Activated CD4-positive, alpha-beta T cell treated with anti-CD3 and anti-CD28 coated beads for 48 hours (primary cell): ENCODE data around the gene HOXA3.

Experiments
- DNase-seq: peaks from one replicate; pipeline ENCODE4 v3.0.0-alpha.2; 2020

Gene HOXA3

DNA sequence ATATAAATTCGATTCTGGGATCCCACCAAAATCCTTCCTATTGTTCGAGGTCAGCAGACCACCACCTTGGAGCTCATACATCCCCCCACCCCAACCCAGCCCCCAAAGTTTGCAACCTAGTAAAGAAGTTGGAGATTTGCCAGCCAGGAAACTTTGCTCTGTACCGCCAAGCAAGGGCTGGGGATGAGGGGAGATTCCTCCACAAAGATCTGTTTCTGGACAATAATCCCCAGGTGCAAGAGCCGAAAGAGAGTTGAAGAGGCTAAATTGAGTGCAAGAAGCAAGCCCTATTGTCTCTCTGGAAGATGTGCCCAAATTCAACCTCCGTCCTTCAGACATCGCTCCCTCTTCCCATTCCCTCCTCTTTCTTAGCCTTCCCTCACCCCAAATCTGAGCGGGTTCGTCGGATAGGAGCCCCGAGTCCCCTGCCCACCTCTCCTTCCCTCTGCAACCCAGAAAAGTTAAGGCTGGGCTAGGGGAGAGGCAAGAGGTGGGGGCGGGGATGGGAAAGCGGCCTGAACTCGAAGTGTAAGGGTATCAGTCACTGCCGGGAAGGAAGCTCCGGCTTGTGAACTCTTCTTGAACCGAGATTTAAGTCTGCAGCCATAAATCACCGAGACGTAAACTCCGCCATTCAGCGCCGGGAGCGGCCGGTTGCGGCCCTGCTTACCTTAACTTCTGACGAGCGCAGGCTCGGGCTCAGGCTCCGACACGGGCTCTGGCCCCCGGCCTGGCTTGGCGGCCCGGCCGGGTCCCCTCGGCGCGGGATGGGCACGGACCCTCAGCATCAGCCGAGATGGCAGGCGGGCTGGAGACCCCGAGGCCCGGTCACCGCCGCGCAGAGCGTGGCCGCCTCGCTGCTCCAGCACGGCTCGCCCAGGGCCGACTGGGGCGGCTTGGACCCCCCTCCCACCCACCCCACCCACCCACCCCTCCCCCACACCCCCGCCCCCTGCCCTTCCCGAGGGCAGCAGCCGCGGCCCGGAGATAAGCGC is 39.1 kb downstream of the HOXA3 start:
- DNase-seq = no peak

GRCh38 chr7:27112361-27112760 is 40.0 kb downstream of the HOXA3 start:
- DNase-seq = no peak

DNA sequence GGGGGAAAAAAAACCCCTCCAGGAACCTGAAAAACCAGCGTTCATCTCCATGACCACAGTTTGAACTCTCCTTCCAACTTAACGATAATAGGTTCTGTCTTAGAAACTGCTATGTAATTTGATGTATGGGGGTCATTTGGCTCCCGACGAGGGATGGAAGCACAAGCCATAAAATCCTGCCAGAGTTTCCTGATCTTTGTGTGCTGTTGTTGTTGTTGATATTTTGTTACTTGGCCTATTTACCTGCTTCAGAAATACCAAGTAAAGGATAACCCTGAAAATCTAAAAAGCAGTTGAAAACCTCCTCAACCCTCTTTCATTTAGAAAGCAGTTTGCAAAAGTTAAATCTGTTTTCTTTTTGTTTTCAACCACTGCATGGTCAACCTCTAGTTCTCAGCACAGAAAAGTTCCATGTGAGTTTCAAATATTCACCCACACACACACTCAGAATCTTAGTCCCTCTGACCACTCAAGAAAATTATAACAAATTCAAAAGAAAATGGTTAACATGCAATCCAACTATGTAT is 40.6 kb downstream of the HOXA3 start:
- no peak for DNase-seq

DNA sequence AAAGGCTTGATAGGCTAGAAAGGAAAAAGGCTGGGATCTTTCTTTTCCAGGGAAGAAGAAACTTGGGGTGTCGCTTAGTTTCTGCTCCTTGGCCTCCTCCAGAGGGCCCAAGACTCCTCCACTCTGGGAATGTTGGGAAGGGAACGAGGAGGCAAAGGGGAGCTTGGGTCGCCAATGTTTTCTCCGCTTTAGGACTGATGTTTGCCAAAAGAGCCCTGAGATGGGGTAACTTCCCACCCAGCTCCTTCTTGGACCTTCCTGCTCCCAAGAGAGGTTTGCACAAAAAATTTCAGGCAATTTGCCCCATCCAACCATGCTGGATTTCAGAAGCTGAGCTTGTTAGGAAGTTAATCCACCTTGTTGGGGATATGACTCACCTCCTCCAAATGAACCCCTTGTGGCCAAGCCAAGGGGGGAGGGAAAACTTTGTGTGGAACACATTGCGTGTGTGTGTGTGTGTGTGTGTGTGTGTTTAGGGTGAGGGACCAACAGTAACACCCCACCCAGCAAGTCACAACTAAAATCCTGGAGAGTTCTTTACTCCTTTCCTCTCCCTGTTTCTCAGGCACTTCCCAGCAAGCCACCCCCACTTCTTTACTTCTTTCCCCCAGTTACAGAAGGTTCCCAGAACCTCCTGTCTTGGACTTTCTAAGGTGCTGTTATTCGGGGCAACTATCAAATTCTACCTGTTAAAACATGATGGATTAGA is 41.2 kb downstream of the HOXA3 start:
- DNase-seq = no peak

- no peak for DNase-seq
Measured at GRCh38 chr7:27110186-27111031, 42.0 kb downstream of the HOXA3 start.

DNA sequence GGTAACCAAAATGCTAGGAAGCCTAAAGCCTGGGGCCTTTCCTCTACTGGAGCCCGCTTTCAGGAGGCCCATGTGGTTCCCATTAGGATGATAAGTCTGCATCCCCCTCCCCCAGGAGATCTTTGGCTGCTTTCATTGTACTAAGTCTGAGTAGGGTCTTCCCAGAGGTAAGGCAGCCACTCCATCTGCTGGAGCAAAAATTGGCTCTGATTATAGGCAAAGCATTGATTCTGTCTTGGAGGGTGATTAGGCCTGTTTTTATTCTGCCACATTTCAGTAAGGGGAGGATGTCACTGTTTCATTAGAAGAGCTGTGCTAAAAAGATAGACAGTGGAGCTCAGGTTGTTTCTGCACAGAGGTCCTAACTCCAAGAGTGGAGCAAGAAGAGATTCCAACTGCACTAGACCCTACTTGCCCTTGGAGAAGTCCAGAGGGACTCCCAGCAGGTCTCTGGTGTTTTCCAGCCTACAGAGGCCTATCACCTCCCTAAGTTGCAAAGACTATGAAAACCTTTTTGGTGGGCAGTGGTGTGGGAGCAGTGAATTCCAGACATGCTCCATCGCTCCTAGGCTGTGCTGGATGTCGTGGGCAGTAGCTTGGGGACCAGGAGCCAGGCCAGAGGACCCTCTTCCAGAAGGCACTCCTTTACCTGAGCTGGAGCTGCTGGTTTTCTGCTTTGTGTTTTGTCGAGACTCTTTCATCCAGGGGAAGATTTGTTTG is 42.8 kb downstream of the HOXA3 start:
- no peak for DNase-seq

- DNase-seq = no peak
Measured at GRCh38 chr7:27108390-27109127, 43.8 kb downstream of the HOXA3 start.

- DNase-seq = no peak
Measured at GRCh38 chr7:27107391-27108381, 44.7 kb downstream of the HOXA3 start.

- no peak for DNase-seq
Measured at GRCh38 chr7:27106901-27107240, 45.5 kb downstream of the HOXA3 start.

DNA sequence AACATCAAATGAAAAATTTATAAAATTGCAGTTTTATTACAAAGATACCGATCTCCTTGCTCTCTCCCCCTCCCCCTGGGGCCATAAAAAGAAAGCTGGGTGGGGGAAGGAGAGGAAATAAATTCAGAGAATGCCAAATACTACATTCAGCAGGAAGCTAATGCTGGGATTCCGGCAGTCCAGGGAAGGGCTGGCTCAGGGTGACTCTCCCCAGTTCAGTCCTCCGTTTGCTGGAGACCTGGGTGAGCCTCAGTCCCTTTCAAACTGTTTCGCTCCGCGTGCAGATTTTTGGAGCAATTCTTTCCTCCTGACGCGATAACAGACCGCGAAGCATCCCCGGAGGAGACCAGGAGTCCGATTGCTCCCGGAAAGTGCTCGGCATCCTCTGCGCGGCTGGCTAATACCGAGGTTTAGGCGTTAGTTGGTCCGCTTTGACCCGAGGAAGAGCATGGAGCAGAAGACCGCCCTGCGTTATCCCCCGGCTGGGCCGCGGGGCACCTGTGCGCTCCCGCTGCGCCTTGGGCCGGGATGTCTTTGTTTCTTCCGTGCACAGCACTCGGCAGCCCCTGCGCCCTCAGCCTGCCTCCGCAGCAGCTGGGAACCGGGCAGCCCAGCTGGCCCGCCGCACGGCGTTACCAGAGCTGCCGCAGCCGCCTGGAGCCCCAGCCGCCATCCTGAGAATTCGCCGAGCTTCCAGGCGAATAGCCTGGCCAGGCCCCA is 46.0 kb downstream of the HOXA3 start:
- no peak for DNase-seq

DNA sequence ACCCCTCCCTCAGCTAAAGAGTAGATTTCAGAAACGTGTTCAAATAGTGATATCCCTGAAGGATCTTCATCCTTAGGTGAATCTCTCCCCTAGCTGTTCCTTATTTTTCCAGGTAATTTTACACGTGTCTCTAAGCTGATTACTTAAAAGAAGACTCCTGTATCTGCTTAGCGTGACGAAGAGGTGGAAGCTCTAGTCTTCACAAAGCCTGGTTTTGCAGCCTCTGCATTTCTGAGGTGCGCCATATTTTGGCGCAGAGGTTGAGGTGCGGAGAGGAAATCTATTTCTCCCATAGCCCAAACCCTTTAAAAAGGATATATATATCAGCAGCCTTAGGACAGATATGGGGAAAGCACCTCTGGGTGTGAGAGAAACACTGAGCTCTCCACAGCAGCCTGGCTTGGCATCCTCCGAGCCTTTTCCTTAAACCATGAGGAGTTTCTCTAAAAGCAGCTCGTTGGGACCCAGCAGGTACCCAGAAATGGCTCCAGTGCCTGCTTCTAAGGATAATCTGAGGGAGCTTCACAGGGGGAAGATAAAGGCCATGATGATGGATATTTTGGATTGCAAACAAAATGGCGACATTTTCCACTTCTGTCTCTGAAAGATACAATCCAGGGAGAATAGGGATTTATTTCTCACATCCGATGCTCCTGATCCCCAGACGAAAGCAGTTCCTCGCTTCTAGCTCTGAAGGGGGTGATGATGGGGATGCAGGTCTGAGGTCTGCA is 46.9 kb downstream of the HOXA3 start:
- DNase-seq = no peak

DNA sequence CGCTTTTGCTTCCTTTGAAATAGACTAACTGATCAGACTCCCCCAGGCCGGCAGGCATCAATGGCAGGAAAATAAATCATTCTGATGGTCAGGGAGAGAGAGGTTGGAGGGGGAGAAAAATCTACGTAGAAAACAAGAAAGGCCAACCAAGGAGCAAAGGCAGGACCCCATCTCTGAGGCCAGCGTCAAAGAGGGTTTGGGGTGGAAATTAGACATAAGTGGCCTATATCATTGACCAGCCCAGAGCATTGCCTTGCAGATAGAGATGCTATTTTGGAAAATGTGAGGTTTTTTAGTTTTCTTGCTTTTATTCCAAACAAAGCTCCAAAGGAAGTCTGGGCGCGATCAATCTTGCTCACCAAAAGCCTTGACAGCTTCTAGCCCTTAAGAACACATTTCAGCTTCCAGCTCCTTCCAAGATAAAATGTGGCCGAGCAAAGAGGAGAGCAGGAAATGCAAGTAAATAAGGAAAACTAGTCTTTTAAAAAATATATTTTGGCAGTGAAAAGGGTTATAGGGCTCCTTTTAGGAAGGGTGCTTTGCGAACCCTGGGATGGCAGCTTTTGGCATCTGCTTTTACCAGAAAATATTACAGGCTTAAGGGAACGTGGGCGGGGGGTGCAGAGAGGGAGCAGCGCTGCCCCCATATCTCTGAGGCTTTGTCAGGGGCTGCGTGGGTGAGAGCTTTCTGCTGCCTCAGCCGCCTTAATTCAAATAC is 47.9 kb downstream of the HOXA3 start:
- no peak for DNase-seq

- no peak for DNase-seq
Measured at GRCh38 chr7:27103489-27104226, 48.7 kb downstream of the HOXA3 start.

- no peak for DNase-seq
Measured at GRCh38 chr7:27102581-27103442, 49.6 kb downstream of the HOXA3 start, which contains the start of gene HOXA2. Gene HOXA2 (minus strand): TSS chr7:27102683. CDS start chr7:27102500, 183 bp downstream.

DNA sequence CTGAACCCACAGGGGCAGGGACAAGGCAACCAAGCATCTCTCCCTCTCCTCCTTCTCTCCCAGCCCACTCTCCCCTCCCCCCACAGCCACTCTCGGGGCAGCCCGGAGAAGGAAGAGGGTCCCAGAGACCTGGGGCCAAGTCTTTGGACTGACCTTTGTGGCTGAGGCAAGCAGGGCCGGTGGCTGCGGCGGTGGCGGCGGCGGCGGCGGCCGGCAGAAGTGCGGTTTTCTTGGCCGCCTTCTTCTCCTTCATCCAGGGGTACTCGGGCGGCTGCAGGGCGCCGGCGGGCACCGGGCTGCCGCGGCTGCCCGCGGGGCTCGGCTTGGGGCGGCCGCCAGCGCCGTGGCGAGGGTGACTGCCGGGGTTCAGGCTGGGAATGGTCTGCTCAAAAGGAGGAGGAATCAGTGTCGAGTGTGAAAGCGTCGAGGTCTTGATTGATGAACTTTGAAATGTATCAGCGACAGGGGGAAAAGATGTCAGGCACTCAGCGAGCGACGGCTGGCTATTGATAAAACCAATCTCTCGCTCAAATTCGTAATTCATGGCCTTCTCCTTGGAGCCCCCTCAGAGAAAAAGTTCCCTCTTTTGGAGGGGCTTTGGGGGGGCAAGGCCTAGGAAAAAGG is 50.3 kb downstream of the HOXA3 start:
- DNase-seq = no peak
